Activated CD8-positive, alpha-beta T cell treated with anti-CD3 and anti-CD28 coated beads, Interleukin-2, amount 10 ng/mL, durations not matched to agents 7 days and 5 days (primary cell): ENCODE results near the gene APPL1. TPM values are rescaled to one million over a fixed set of nuclear protein-coding genes. Genes with fewer than 3 reads are reported as not detected.
A peak's percentile ranks its signal among the peaks of the same experiment; 100 is the strongest.

Experiments
- ATAC-seq: fragments of 150-1000 bp; cut with Tn5 transposase; one replicate; pipeline ENCODE4 v1.10.0; 2021; ENCODE audit warnings: moderate library complexity
- CTCF ChIA-PET: fragments of 350-600 bp; sonication (Branson Sonifier 250); formaldehyde crosslinking; loops from one replicate; lab custom pipeline; 2021; ENCODE audit warnings: antibody characterized with exemption; lab: Charles Lee
- POLR2A ChIA-PET: fragments of 350-600 bp; sonication (Branson Sonifier 250); formaldehyde crosslinking; loops from one replicate; lab custom pipeline; 2021; ENCODE audit warnings: antibody characterized with exemption; lab: Charles Lee
- DNase-seq: peaks from one replicate; pipeline ENCODE4 v3.0.0-alpha.2; 2020
- H3K27ac Mint-ChIP-seq: one replicate; pipeline ENCODE4 v1.8.0; 2021; ENCODE audit warnings: mild to moderate bottlenecking, mixed read lengths
- H3K27me3 Mint-ChIP-seq: one replicate; pipeline ENCODE4 v1.8.0; 2021; ENCODE audit warnings: low read depth, mixed read lengths
- H3K36me3 Mint-ChIP-seq: one replicate; pipeline ENCODE4 v1.8.0; 2021; ENCODE audit warnings: low read depth, mixed read lengths
- H3K4me1 Mint-ChIP-seq: one replicate; pipeline ENCODE4 v1.8.0; 2021; ENCODE audit warnings: low read depth, mixed read lengths
- H3K4me3 Mint-ChIP-seq: one replicate; pipeline ENCODE4 v1.8.0; 2021; ENCODE audit warnings: mild to moderate bottlenecking, mixed read lengths
- H3K9me3 Mint-ChIP-seq: one replicate; pipeline ENCODE4 v1.8.0; 2022; ENCODE audit warnings: mixed read lengths; ENCODE audit not compliant: insufficient read depth
- total RNA-seq, 2 experiments: library from RNA; stranded (reverse); gene quantifications; one replicate each; pipeline ENCODE4 v1.2.3, GENCODE V29; 2021

Gene APPL1
- 10 to 100 TPM; 36.6 to 37.3 TPM for total RNA-seq

GRCh38 chr3:57227204-57227929, at the start of gene APPL1:
Gene APPL1, plus strand, starts transcription at chr3:57227729. Its CDS starts 155 bp downstream, at chr3:57227884.
- CTCF ChIA-PET: interaction anchor here (1.2 to 4.4 kb wide), 3 partner anchors 18 to 128 kb away, joined by 3 to 22 read pairs (median 4); no protein-coding TSS in a partner anchor
- Mint-ChIP-seq H3K27me3 (no peaks in the 10 kb centered on the region), H3K27ac (peak within 1 kb of the TSS; percentile 80), H3K4me1 (peaks cover 33% of the 10 kb centered on the region), H3K9me3 (no peaks in the 10 kb centered on the region), H3K36me3 (peaks cover 2% of the 10 kb centered on the region), H3K4me3 (peak within 1 kb of the TSS; percentile 86)
- ATAC-seq (peak; percentile 97), DNase-seq (peak; percentile 90)
- POLR2A ChIA-PET: interaction anchor here (1.0 to 1.2 kb wide), 2 partner anchors 330 to 370 kb away, joined by 3 to 5 read pairs; partner anchors contain the start of gene ARF4

- Mint-ChIP-seq H3K4me3 (no peak overlapping the region), H3K27ac (no peak overlapping the region), H3K27me3 (peaks cover 14% of the 10 kb centered on the region), H3K9me3 (no peaks in the 10 kb centered on the region), H3K36me3 (no peaks in the 10 kb centered on the region), H3K4me1 (no peaks in the 10 kb centered on the region)
- no peak for DNase-seq
- ChIA-PET POLR2A (no interaction called here), CTCF (interaction anchor here (0.7 to 1.8 kb wide), 6 partner anchors 10 to 401 kb away, joined by 3 to 9 read pairs (median 4); no protein-coding TSS in a partner anchor)
- no peak for ATAC-seq
Observed at GRCh38 chr3:57179580-57180410, 47.7 kb upstream of the APPL1 start.

GRCh38 chr3:57184526-57184925, 43.0 kb upstream of the APPL1 start:
- ChIA-PET CTCF (interaction anchor here (0.9 to 1.1 kb wide), 2 partner anchors 13 to 15 kb away, joined by 3 read pairs; no protein-coding TSS in a partner anchor), POLR2A (no interaction called here)
- H3K4me1 Mint-ChIP-seq: no peaks in the 10 kb centered on the region
- no peak for DNase-seq
- no peaks in the 10 kb centered on the region for H3K9me3 Mint-ChIP-seq
- ATAC-seq: no peak
- no peaks in the 10 kb centered on the region for H3K36me3 Mint-ChIP-seq
- H3K27ac Mint-ChIP-seq: no peak overlapping the region
- no peak overlapping the region for H3K4me3 Mint-ChIP-seq
- peaks cover 6% of the 10 kb centered on the region for H3K27me3 Mint-ChIP-seq

GRCh38 chr3:57192028-57192427, 35.5 kb upstream of the APPL1 start:
- H3K27me3 Mint-ChIP-seq: peaks cover 17% of the 10 kb centered on the region
- no peaks in the 10 kb centered on the region for H3K9me3 Mint-ChIP-seq
- ChIA-PET CTCF (no interaction called here), POLR2A (no interaction called here)
- H3K27ac Mint-ChIP-seq: no peak overlapping the region
- no peak overlapping the region for H3K4me3 Mint-ChIP-seq
- DNase-seq (no peak), ATAC-seq (no peak)
- no peaks in the 10 kb centered on the region for H3K4me1 Mint-ChIP-seq
- no peaks in the 10 kb centered on the region for H3K36me3 Mint-ChIP-seq

GRCh38 chr3:57194641-57195040, 32.9 kb upstream of the APPL1 start:
- no peak for DNase-seq
- no peaks in the 10 kb centered on the region for H3K4me1 Mint-ChIP-seq
- H3K27ac Mint-ChIP-seq: no peak overlapping the region
- H3K36me3 Mint-ChIP-seq: no peaks in the 10 kb centered on the region
- CTCF ChIA-PET: no interaction called here
- ATAC-seq: no peak
- H3K4me3 Mint-ChIP-seq: no peak overlapping the region
- H3K27me3 Mint-ChIP-seq: peaks cover 17% of the 10 kb centered on the region
- H3K9me3 Mint-ChIP-seq: no peaks in the 10 kb centered on the region
- POLR2A ChIA-PET: no interaction called here

- CTCF ChIA-PET: no interaction called here
- Mint-ChIP-seq H3K36me3 (no peaks in the 10 kb centered on the region), H3K27me3 (peaks cover 4% of the 10 kb centered on the region), H3K27ac (no peak within 1 kb of the TSS), H3K4me3 (no peak within 1 kb of the TSS), H3K4me1 (no peaks in the 10 kb centered on the region), H3K9me3 (no peaks in the 10 kb centered on the region)
- ATAC-seq (no peak), DNase-seq (no peak)
- POLR2A ChIA-PET: no interaction called here
Observed at GRCh38 chr3:57199895-57200297, 27.6 kb upstream of the APPL1 start, which contains the start of gene HESX1. Gene HESX1, minus strand, starts transcription at chr3:57199978. Its CDS starts 60 bp downstream, at chr3:57199918.

GRCh38 chr3:57206423-57206822, 21.1 kb upstream of the APPL1 start:
- no peaks in the 10 kb centered on the region for H3K9me3 Mint-ChIP-seq
- no peak for DNase-seq
- H3K27me3 Mint-ChIP-seq: no peaks in the 10 kb centered on the region
- no peak overlapping the region for H3K27ac Mint-ChIP-seq
- ATAC-seq: no peak
- H3K4me3 Mint-ChIP-seq: no peak overlapping the region
- H3K36me3 Mint-ChIP-seq: no peaks in the 10 kb centered on the region
- POLR2A ChIA-PET: no interaction called here
- CTCF ChIA-PET: no interaction called here
- H3K4me1 Mint-ChIP-seq: no peaks in the 10 kb centered on the region

- Mint-ChIP-seq H3K4me3 (no peak overlapping the region), H3K4me1 (peaks cover 10% of the 10 kb centered on the region), H3K27ac (no peak overlapping the region), H3K9me3 (no peaks in the 10 kb centered on the region), H3K27me3 (peaks cover 5% of the 10 kb centered on the region), H3K36me3 (no peaks in the 10 kb centered on the region)
- ATAC-seq: no peak
- POLR2A ChIA-PET: no interaction called here
- DNase-seq: no peak
- CTCF ChIA-PET: no interaction called here
Observed at GRCh38 chr3:57221883-57222282, 5.6 kb upstream of the APPL1 start.

GRCh38 chr3:57224856-57225255, 2.7 kb upstream of the APPL1 start:
- Mint-ChIP-seq H3K27ac (no peak overlapping the region), H3K4me1 (peaks cover 26% of the 10 kb centered on the region), H3K9me3 (no peaks in the 10 kb centered on the region), H3K4me3 (no peak overlapping the region), H3K27me3 (no peaks in the 10 kb centered on the region), H3K36me3 (no peaks in the 10 kb centered on the region)
- no peak for ATAC-seq
- CTCF ChIA-PET: interaction anchor here (0.9 to 4.4 kb wide), 2 partner anchors 28 to 55 kb away, joined by 3 to 22 read pairs; no protein-coding TSS in a partner anchor
- POLR2A ChIA-PET: no interaction called here
- no peak for DNase-seq

- no peaks in the 10 kb centered on the region for H3K27me3 Mint-ChIP-seq
- H3K4me3 Mint-ChIP-seq: no peak overlapping the region
- ATAC-seq: no peak
- H3K9me3 Mint-ChIP-seq: no peaks in the 10 kb centered on the region
- no peak for DNase-seq
- no peak overlapping the region for H3K27ac Mint-ChIP-seq
- peaks cover 30% of the 10 kb centered on the region for H3K4me1 Mint-ChIP-seq
- ChIA-PET CTCF (interaction anchor here (4.4 kb wide), 1 partner anchor 56 kb away, joined by 22 read pairs; no protein-coding TSS in a partner anchor), POLR2A (no interaction called here)
- no peaks in the 10 kb centered on the region for H3K36me3 Mint-ChIP-seq
Observed at GRCh38 chr3:57226176-57226575, 1.4 kb upstream of the APPL1 start.

- DNase-seq: peak; percentile 63
- POLR2A ChIA-PET: interaction anchor here (1.0 to 1.2 kb wide), 2 partner anchors 329 to 369 kb away, joined by 3 to 5 read pairs; partner anchors contain the start of gene ARF4
- Mint-ChIP-seq H3K4me1 (peaks cover 35% of the 10 kb centered on the region), H3K4me3 (peak overlapping the region; percentile 86), H3K36me3 (peaks cover 3% of the 10 kb centered on the region), H3K27ac (peak overlapping the region; percentile 80), H3K27me3 (no peaks in the 10 kb centered on the region), H3K9me3 (no peaks in the 10 kb centered on the region)
- CTCF ChIA-PET: interaction anchor here (1.2 to 4.4 kb wide), 4 partner anchors 18 to 170 kb away, joined by 3 to 22 read pairs (median 4); no protein-coding TSS in a partner anchor
- ATAC-seq: peak; percentile 68
Observed at GRCh38 chr3:57227930-57228751, 612 bp downstream of the APPL1 start.
